ENCODE data around the gene PRKN. TPM values are rescaled to one million over a fixed set of nuclear protein-coding genes. Genes with fewer than 3 reads are reported as not detected.

PRKN gene
- total RNA-seq, 1 experiment from 2014 or later = 0.34 TPM

- Mint-ChIP-seq H3K4me3 (ENCODE audit: unreplicated experiment) (no peak overlapping the region), H3K36me3 (ENCODE audit: insufficient read depth, unreplicated experiment) (no peaks in the 10 kb centered on the region), H3K9me3 (ENCODE audit: unreplicated experiment) (peaks cover 6% of the 10 kb centered on the region), H3K27me3 (ENCODE audit: insufficient read depth, unreplicated experiment) (no peaks in the 10 kb centered on the region), H3K27ac (ENCODE audit: unreplicated experiment) (no peak overlapping the region), H3K4me1 (ENCODE audit: low read depth, unreplicated experiment) (no peaks in the 10 kb centered on the region)
- Histone ChIP-seq H3K27me3 (replicated peaks; ENCODE audit: control insufficient read depth, insufficient read depth, low read length) (no peaks in the 10 kb centered on the region), H3K4me3 (ENCODE audit: low read depth, low read length) (no peak overlapping the region), H3K36me3 (ENCODE audit: control insufficient read depth, insufficient read depth, low read length) (no peaks in the 10 kb centered on the region), H3K9me3 (no peaks in the 10 kb centered on the region), H3K4me1 (no peaks in the 10 kb centered on the region)
- BruUV-seq (replicated peaks) = no TSS peak
- TF ChIP-seq CTCF (IDR thresholded peaks at IDR 0.05; ENCODE audit: insufficient read depth in 1 of 2, low read depth in 1 of 2, low read length in 1 of 2, severe bottlenecking in 1 of 2, unreplicated experiment in 1 of 2) = no peak
- POLR2A ChIA-PET = no interaction called here
- intact Hi-C loops (cut with micrococcal nuclease; ENCODE audit: unreplicated experiment) = no loop called here
- CTCF ChIA-PET = no interaction called here
- no peak for DNase-seq
Measured at GRCh38 chr6:161602359-161602758, 1125.2 kb downstream of the PRKN start.

GRCh38 chr6:161598896-161599295 is 1128.7 kb downstream of the PRKN start:
- no peak for DNase-seq
- H3K9me3 Mint-ChIP-seq (ENCODE audit: unreplicated experiment) = peaks cover 6% of the 10 kb centered on the region
- no peak overlapping the region for H3K27ac Mint-ChIP-seq (ENCODE audit: unreplicated experiment)
- no peaks in the 10 kb centered on the region for H3K4me1 Mint-ChIP-seq (ENCODE audit: low read depth, unreplicated experiment)
- H3K27me3 Mint-ChIP-seq (ENCODE audit: insufficient read depth, unreplicated experiment) = peaks cover 5% of the 10 kb centered on the region
- no peak for TF ChIP-seq CTCF (IDR thresholded peaks at IDR 0.05; ENCODE audit: insufficient read depth in 1 of 2, low read depth in 1 of 2, low read length in 1 of 2, severe bottlenecking in 1 of 2, unreplicated experiment in 1 of 2)
- H3K36me3 Mint-ChIP-seq (ENCODE audit: insufficient read depth, unreplicated experiment) = no peaks in the 10 kb centered on the region
- Histone ChIP-seq H3K27me3 (replicated peaks; ENCODE audit: control insufficient read depth, insufficient read depth, low read length) (no peaks in the 10 kb centered on the region), H3K4me3 (ENCODE audit: low read depth, low read length) (no peak overlapping the region), H3K9me3 (no peaks in the 10 kb centered on the region), H3K36me3 (ENCODE audit: control insufficient read depth, insufficient read depth, low read length) (no peaks in the 10 kb centered on the region), H3K4me1 (no peaks in the 10 kb centered on the region)
- ChIA-PET CTCF (no interaction called here), POLR2A (no interaction called here)
- no peak overlapping the region for H3K4me3 Mint-ChIP-seq (ENCODE audit: unreplicated experiment)
- BruUV-seq (replicated peaks) = no TSS peak
- intact Hi-C loops (cut with micrococcal nuclease; ENCODE audit: unreplicated experiment) = no loop called here

GRCh38 chr6:161596807-161597520 is 1130.6 kb downstream of the PRKN start:
- intact Hi-C loops (cut with micrococcal nuclease; ENCODE audit: unreplicated experiment) = no loop called here
- Mint-ChIP-seq H3K36me3 (ENCODE audit: insufficient read depth, unreplicated experiment) (no peaks in the 10 kb centered on the region), H3K27me3 (ENCODE audit: insufficient read depth, unreplicated experiment) (peaks cover 12% of the 10 kb centered on the region), H3K4me1 (ENCODE audit: low read depth, unreplicated experiment) (no peaks in the 10 kb centered on the region), H3K9me3 (ENCODE audit: unreplicated experiment) (peaks cover 6% of the 10 kb centered on the region), H3K4me3 (ENCODE audit: unreplicated experiment) (no peak overlapping the region), H3K27ac (ENCODE audit: unreplicated experiment) (no peak overlapping the region)
- Histone ChIP-seq H3K4me3 (ENCODE audit: low read depth, low read length) (no peak overlapping the region), H3K36me3 (ENCODE audit: control insufficient read depth, insufficient read depth, low read length) (no peaks in the 10 kb centered on the region), H3K27me3 (replicated peaks; ENCODE audit: control insufficient read depth, insufficient read depth, low read length) (no peaks in the 10 kb centered on the region), H3K4me1 (no peaks in the 10 kb centered on the region), H3K9me3 (no peaks in the 10 kb centered on the region)
- CTCF ChIA-PET = no interaction called here
- no peak for DNase-seq
- POLR2A ChIA-PET = no interaction called here
- no TSS peak for BruUV-seq (replicated peaks)
- TF ChIP-seq CTCF (IDR thresholded peaks at IDR 0.05; ENCODE audit: insufficient read depth in 1 of 2, low read depth in 1 of 2, low read length in 1 of 2, severe bottlenecking in 1 of 2, unreplicated experiment in 1 of 2) = no peak
